Right lung (tissue), 5 donors: ENCODE measurements around the gene OCA2. TPM values are rescaled to one million over a fixed set of nuclear protein-coding genes. Genes with fewer than 3 reads are reported as not detected.
"Not testable (repeated sequence)": the region's sequence is repeated elsewhere in the genome, so short reads cannot be mapped to it uniquely, and the experiment has no call there.

Experiments used
- DNase-seq, 2 donors: peaks; one replicate each; pipeline ENCODE4 v3.0.0-alpha.2; 2013
- polyA plus RNA-seq, 5 donors: library from polyadenylated mRNA; unstranded; fragments of 120-200 nt; gene quantifications; one replicate each; pipeline versions ENCODE4 v1.2.1 to v1.2.3, GENCODE V29; 2013; ENCODE audit warnings: inconsistent platforms in 1 of 5, low replicate concordance in 1 of 5; ENCODE audit not compliant: insufficient read length in 5 of 5, insufficient read depth in 1 of 5

Gene OCA2
- polyA plus RNA-seq, 5 donors: 11.5 to 19.4 (median 15.1) TPM

DNA sequence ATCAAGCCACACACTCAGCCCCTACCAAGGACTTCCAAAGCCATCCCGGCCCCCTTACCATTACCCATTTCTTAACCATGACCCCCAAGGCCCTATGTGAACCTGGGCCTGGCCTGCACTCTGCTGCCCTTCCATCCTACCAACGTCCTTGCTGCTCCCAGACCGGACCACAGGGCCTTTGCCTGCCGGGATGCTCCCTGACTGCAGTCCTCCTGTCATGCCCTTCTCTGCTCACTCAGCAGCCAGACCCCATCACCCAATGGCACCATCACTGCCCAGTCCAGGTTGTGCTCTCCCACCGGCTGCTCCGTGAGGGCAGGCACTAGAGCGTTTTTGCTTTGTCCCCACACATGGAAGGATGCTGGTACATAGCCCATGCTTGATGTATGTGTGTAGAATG is 73.7 kb downstream of the OCA2 start:
- no peak for DNase-seq

- no peak for DNase-seq
Measured at GRCh38 chr15:28024889-28025250, 74.2 kb downstream of the OCA2 start.

DNA sequence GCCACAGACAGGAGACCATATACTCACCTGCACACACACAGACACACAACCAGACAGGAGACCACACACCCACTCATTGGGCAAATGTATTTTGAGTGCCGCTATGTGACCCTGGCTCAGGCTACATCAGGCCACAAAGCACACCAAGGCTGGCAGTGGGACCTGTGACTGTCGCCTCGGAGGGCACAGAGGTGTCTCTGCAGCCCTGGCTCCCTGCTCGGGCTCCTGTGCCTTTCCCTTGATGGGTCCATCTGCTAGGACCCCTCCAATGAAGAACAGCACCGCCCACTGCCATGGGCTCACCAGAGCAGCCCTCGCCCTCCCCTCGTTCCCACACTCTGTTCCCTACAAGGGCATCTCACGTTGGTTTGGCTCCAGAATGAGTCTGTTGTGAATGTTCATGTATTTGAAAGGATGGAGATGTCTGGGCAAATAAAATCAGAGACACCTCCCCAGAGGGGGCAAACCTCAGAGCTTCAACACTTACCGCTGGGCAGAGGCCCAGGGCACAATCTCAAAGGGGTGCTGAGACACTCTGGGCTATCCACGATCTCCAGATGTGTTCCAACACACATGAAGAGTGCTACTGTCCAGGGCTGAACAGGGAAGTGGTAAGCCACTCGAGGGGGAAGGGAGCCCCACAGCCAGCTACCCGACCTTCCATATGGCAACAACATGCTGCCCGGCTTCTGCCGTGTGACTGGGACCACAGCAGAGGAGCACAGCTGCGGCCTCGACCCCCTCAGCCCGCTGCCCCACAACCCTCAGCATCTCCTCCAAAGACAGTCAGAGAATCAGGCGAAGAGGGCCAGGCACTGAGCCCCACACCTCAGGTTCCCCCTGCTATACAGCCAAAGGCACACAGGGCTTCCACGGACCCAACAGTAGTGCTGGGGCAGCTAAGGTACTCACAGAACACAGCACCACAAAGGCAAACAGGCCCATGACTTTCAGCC is 74.9 kb downstream of the OCA2 start:
- no peak for DNase-seq

DNA sequence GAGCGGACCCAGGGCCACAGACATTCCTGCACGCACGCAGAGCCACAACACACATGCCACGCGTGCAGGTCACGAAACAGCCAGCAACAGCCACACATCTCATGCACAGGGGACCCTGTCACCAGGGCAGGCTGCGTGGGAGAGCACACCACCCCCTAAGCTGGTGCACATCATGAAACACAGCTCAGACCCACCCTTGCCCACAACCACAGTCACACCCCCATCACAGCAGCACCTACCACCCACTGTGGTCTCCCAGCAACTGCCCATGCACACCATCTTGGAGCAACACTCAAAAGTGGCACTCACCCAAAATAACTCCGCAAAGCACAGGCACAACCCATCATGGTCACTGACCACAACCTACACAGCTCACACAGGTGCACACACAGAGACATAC is 75.7 kb downstream of the OCA2 start:
- DNase-seq: no peak

- DNase-seq: no peak
Measured at GRCh38 chr15:28022961-28023360, 76.2 kb downstream of the OCA2 start.

DNA sequence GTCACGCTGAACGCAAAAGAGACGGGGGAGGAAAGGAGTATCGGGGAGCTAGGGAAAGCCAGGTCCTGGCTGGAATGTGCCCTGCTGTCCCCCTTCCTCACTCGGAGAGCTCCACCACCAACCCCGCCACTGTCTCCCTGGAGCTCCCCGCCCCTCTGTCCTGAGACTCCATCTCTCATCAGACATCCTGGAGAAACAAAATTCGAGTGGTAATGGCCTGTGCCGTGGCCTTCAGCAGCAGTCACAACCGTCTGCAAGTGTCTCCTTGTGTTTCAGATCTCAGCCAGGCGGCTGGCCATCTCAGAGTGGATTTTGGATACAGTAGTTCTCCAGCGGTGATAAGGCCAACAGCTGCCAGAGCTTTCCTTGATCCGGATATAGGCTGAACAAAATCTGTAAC is 76.9 kb downstream of the OCA2 start:
- DNase-seq: no peak

DNA sequence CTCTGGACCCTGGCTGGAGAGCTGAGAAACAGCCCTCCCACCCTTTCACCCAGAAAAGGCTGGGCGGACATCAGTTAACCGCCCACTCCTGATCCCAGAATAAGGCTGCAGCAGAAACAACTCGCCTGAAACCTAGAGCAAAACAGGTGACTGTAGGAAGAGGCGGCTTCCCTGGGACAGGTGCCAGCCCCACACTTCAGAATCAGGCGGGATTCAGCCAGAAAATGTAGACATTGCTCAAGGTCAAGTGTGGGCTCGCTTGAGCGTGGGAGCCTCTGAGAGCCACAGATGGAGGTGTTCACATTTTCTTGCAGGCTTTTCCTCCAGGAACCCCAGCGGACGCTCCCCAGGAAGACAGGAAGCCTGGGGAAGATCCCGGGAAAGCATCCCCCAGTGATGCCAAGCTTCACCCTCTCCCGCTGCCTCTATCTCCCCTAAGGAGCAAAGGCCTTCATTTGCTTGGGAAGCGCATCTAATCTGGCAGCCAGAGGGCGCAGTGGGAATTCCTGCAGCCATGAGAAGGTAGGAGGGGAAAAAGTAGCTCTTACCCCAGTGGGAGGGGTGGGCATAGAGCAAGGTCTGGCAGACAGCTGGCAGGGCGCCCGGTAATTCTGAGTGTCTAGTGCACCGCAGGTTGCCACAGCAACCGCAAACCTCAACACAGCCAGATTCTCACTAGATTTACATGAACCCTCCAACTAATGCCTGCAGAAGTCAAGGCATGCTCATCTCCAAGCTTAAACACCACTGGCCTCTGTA is 77.7 kb downstream of the OCA2 start:
- DNase-seq: peak; percentile 63 to 85

- no peak for DNase-seq
Measured at GRCh38 chr15:28020644-28021043, 78.5 kb downstream of the OCA2 start.

DNA sequence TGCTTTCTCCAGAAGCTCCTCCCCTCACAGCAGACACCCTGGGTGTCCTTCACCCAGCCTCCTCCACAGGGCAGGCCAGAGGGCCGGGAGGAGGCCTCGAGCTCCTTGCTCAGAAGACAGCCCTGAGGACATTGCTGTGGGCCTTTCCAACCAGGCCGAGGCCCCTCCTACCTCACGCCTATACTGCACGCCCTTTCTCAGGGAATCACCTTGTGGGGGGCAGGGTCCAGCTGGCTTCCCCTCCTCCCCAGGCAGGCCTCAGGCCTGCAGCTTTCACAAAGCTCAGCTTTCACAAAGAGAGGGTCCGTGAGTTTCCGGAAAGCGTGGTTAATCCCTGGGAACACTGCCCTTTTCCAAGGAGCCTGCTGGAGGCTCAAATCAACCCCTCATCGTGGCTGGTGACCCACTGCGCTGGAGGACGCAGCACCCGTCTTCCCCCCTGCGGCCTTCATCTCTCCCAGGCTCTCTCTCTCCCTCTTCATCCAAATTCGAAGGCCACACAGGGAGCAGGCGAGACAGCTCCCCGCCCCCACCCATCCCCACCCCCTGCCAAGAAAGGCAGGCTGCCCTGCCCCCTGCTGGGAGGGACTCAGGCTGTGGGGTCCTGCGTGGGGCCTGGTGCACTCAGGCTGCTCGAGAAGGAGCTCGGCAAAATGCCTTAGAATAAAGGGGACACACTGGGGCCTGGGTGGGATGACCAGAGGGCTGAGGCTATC is 79.4 kb downstream of the OCA2 start:
- DNase-seq: peak; percentile 20 to 34

DNA sequence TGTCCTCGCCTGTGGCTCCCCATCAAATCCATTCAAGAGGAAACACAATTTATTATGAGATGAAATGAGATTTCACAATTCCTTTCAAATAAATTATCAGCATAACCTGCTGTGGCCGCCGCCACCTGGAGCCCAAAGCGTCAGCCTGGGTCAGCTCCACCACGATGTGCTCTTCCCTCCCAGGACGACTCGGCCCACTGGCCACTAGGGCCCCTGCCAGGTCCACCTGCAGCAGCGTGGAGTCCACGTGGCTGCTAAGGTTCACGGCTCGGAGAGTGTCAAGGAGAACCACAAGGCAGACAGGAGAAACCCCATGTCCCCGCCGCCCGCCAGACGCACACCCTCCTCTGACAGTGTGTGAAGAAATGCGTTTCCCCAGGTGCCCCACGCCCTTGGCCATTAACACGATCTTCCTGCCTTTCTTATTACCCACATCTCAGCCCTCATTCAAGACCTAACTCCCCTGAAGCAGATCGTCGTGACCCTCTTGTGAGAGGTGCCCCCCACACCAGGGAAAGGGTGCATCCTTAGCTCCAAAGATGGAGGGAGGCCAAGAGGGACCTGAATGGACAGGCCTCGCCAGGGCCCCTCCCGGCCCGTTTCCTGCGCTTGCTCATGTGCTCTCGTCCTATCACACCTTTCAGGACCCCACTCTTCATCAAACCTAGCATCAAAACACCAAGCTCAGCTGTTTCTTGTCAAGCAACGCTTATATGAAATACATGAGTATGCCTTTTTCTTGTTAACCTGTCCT is 80.6 kb downstream of the OCA2 start:
- no peak for DNase-seq

DNA sequence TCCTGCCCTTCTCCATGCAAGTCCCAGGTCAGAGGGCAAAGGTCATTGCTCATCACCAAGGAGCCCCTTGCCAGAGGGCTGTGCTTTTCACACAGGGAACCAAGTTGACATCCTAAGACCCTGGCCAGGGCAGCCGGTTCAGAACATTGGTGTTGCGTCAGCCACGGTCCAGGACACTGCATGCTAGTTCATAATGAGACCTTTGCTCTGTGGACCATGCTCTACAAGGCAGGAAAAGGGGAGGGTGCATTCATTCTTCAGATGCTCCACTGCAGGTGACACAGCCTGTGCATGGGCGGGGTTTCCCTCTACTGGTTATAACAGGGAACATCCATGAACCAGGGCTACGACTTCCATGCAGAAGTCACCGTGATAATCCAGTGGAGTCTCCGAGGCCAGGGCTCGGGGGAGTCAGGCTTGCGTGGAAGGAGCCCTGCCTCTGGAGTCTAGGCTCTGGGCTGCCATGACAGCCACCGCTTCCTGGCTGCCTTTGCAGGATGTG is 81.6 kb downstream of the OCA2 start:
- DNase-seq: no peak

GRCh38 chr15:28015855-28016254 is 83.3 kb downstream of the OCA2 start:
- DNase-seq: no peak

- no peak for DNase-seq
Measured at GRCh38 chr15:28014623-28015200, 84.4 kb downstream of the OCA2 start.

DNA sequence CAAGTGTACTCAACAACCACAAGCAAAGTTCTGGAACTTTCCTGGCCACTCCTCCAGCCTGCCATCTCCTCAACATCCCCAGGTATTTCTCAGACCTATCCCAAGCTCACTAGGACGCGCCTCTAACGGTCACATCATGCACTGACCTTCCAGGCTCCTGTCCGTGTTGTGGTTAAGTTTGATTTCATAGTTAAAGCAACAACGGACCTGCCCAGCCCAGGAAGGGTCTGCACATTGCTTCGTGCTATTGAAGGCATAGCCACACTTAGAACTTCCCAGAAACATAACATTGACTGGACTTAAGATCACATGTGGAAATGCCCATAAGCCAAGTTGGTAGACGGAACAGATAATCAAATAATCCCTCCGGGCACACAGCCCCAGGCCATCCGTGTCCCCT is 85.1 kb downstream of the OCA2 start:
- no peak for DNase-seq

DNA sequence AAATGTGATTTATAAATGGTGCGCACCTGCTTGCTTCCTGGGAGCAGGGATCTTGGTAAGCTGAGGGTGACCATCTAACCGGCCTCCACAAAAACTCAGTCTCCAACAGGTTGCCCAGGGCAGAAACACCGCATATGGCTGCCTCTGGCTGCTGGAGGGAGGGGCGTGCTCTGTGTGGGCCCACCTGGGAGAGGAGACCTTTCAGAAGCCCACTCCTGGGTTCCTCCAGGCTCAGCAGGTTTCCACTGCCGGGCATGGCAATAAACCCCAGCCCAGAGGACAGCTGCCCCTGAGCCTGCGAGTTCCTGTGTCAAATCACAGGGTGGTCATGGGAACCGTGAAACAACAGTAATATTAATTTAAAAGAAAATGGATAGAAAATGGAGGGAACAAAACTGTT is 85.6 kb downstream of the OCA2 start:
- DNase-seq: no peak

- no peak for DNase-seq
Measured at GRCh38 chr15:28012231-28012630, 86.9 kb downstream of the OCA2 start.

DNA sequence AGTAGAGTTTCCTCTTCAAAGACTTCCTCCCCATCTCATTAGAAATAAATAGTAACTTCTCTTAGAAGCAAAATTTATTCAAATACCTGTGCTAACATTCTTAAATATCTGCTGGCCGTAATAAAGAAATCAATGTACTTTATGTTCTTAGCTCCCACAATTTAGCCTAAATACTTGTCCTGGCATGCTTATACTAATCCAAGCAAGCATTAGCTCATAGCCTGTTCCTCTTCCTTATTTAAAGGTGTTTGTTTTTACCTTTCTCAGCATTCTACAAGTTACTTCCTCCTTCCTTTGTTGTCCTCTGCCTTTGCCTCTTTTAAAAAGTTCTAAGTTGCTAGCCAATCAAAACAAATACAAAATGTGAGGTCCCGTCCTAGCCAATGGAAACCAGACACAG is 90.9 kb downstream of the OCA2 start:
- not testable (repeated sequence) for DNase-seq

DNA sequence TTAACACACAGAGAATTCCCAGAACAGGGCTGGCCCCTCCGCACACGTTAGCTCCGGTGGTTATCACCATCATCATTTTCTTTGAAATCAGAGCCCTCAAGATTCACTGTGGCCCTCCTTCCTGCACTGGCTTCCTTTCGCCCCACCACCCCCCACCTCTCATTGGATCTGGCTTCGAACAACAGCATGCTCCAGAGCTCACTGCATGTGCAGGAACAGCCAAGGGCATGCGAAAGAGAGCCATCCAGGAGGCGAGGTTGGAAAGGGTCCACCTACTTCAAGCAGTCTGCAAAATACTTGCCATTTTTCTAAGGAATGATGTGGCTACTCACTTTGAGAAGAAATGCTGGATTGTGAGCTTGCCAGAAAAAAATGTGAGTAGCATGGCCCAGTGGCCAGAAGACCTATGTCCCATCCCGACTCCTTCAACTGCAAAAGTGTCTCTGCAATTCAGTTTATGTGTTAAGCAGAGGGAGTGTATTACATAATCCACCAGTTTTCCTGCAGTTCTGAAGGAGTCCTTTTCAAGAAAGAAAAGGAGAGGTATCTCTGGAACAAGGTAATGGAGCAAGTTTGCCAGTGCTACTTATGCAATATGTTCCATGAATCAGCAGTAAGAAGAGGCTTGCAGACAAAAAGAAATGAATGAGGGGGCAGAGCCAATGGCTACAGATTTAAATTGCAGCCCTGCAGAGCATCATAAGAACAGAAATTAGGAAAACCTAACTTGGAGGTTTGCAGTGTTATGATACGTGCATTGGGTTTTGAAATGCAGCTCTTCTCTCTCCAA is 92.8 kb downstream of the OCA2 start:
- no peak for DNase-seq

DNA sequence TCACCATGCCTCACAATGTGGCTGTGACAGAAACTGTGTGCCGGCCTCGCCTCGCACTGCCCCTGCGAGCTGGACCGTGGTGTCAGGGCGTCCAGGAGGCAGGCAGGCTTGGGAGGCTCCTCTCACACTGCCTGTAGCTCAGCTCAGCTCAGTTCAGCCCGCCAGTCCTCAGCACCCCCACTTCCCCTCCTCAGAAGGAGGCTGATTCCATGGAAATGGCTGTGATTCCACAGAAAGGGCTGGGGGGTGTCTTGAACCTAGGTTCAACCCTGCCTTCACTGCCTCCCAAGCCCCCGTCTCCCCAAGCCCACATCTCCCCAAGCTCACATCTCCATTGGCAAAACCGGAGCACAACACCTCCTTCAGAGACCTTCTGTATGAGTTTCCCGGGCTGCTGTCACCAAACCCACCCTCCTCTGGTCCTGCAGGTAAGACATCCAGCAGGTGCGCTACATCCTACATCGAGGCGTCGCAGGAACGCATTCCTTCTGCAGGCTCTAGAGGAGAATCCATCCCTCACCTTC is 94.0 kb downstream of the OCA2 start:
- DNase-seq: no peak
